AG08395 (cell line): ENCODE data around the gene NFAM1.

Experiments used
- DNase-seq: peaks from one replicate; pipeline ENCODE4 v3.0.0; 2012; ENCODE audit warnings: mixed read lengths, low spot score

Gene NFAM1

GRCh38 chr22:42439821-42440674, 7.8 kb upstream of the NFAM1 start:
- DNase-seq: no peak

DNA sequence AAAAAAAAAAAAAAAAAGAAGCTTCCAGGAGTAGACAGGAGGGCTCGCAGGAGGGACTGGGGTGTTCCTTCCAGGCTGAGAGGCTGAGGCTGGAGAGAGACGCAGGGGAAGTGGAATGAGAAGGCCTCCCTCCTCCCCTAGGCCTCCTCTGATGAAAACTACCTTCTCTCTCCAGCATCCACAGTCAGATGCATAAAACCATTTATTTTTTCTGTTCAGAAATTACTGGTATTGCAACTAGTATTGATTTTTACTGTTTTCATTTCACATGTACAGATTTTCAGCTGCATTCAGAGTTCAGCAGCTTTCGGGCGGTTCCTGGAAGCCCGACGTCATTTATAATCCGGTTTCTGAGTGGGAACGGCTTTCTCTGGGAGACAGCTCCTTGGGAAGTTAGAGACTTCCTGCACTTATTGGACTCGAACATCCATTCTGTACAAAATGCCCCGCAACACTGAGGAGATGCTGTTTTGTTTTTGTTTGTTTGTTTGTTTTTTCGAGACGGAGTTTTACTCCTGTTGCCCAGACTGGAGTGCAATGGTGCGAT, 6.9 kb upstream of the NFAM1 start:
- DNase-seq: no peak

GRCh38 chr22:42438293-42438650, 6.1 kb upstream of the NFAM1 start:
- DNase-seq: no peak

- peak; percentile 67 for DNase-seq
Measured at GRCh38 chr22:42437488-42438292, 5.5 kb upstream of the NFAM1 start.

- no peak for DNase-seq
Measured at GRCh38 chr22:42436404-42436803, 4.2 kb upstream of the NFAM1 start.

GRCh38 chr22:42434748-42435425, 2.7 kb upstream of the NFAM1 start:
- DNase-seq: no peak

- DNase-seq: no peak
Measured at GRCh38 chr22:42433754-42434682, 1.8 kb upstream of the NFAM1 start.

- DNase-seq: no peak
Measured at GRCh38 chr22:42432818-42433217, 615 bp upstream of the NFAM1 start.

DNA sequence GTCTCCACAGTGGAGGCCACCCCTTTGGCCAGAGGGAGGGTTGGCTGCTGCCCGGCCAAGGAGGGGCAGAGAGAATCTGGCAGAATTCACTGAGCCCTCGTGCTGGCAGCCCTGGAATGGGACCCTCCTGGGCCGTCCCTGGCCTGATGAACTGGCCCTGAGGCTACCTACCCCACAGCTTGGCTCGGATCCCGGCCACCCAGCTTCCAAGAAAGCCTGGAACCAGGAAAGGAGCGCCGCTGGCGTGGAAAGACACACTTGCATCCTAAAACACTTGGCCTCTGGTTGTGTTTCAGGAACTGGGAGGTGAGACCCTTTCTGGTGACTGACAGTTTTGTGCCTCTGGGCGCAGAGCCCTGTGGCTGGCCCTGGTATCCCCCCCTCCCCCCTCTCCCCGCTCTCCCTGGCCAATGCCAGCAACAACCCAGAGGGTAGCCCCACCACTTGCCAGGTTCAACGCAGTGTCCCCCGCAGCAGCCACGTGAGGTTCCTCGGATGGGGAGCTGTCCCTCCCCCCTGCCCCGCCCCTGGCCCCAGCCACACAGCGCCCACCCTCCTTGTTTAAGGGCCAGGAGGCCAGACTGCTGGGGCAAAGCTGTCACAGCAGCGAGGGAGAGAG, 693 bp downstream of the NFAM1 start:
- DNase-seq: no peak

DNA sequence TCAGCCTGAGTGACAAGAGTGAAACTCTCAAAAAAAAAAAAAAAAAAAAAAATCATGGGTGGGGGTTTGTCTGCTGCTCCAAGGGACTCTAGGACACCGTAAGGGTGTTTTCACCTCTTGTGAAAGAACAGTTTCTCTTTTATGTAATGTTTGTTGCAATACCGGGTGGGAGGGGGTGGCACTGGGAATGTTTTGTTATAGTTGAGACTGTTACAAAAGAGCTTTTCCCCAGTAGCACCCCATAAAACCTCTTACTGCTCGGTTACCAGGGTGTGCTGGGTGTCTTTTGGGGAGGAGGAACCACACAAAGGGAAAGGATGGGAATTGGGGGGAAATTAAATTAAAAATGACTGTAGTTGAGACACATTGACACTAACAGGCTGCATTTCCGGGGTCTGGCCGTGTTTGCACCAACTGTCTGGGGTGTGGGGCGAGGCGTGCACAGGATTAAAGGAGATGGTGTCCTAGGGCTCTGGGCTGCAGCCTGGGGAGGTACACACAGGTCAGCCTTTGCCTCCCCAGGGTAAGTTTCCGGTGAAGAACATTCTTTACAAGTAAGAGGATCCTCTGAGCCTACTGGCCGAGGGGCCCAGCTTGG, 1.6 kb downstream of the NFAM1 start:
- no peak for DNase-seq

GRCh38 chr22:42428760-42429159, 3.4 kb downstream of the NFAM1 start:
- DNase-seq: no peak

- DNase-seq: no peak
Measured at GRCh38 chr22:42428025-42428424, 4.2 kb downstream of the NFAM1 start.

DNA sequence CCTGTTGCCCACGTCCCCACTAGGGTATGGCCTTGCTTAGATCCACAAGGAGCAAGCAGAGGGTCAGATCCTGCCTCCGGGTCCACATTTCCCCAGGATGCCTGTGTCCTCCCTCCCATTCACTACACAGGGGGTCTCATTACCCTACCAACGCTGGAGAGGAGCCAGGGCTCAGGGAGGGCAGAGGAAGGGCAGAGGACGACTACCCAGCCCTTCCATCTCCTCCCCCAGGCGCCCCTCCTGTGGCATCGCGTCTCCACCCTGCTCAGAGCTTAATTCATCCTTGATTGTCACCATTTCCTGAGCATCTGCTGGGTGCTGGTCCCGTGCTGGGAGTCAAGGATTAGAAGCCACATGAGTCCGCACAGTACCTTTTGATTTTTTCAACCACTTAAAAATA, 5.0 kb downstream of the NFAM1 start:
- DNase-seq: no peak

DNA sequence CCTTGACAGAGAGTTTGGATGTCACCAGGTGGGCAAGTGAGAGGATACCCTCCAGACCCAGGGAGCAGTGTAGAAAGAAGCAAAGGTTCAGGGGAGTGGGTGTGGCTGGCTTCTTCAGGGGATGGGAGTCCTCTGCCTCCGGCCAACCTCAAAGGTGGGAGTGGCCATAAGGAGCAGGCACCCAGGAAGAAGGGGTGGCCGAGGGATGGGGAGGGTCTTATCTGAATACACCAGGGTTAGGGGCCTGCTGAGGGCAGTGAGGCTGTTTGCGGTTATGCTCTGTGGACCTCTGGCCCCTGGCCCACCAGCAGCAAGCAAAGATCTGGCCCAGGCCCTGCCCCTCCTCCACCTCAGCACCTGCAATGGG, 6.2 kb downstream of the NFAM1 start:
- no peak for DNase-seq

DNA sequence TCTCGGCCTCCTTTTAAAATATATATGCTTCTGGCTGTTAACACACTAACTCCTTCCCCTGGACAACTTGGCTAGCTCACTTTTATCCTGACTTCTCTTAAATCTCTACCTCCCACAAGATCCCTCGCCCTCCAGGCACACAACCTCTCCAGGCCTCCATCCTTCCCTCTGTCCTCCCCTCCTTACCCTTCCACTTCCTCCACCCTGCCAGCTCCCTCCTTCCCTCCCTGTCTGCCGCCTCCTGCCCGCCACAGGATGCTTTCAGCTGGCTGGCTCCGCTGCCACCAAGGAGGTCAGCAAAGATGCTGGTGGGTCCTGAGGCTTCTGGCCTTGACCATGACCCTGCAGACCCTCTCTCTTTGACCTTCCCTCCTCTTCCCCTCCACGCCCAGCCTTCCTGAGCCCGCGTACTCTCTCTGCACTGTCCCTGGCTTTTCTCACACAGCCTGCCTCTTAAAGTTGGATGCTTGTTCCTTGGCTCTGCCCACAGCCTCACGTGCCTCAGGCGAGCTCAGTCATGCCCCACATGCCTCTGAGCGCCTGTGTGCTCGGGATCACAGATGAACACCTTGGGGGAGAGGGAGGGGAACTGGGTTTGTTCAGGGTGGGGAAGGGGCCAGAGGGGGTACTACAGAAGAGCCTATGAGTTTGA, 6.7 kb downstream of the NFAM1 start:
- DNase-seq: no peak

GRCh38 chr22:42419243-42419881, 12.8 kb downstream of the NFAM1 start:
- no peak for DNase-seq

DNA sequence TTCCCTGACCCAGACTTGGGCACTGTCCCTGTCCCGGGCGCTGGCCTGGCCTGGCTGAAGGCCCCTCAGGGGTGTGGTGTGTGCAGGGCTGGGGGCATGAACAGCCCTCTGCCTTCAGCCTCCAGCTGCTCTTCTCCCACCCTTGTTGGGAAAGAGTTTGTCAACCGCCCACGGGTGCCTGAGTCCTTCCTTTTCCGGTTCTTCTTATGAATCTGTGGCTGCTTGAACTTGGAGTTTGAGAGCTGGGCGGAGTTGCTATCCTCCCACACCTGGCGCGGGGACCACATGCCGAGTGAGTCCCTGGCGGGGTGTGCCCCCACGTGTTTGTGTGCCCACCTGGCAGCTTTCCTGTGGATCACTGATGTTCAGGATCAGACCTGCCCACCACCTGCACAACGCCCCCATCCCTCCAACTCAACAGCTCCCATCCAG, 13.4 kb downstream of the NFAM1 start:
- no peak for DNase-seq

- no peak for DNase-seq
Measured at GRCh38 chr22:42417645-42418305, 14.4 kb downstream of the NFAM1 start.

- no peak for DNase-seq
Measured at GRCh38 chr22:42416671-42417230, 15.5 kb downstream of the NFAM1 start.
